ENCODE measurements around the gene EPB41. TPM values are rescaled to one million over a fixed set of nuclear protein-coding genes. Genes with fewer than 3 reads are reported as not detected.
"Not testable (repeated sequence)": the region's sequence is repeated elsewhere in the genome, so short reads cannot be mapped to it uniquely, and the experiment has no call there.

EPB41 gene
- total RNA-seq, 1 donor from 2014 or later = 9.7 TPM

GRCh38 chr1:29056256-29056655 is 141.9 kb downstream of the EPB41 start:
- H3K4me1 Mint-ChIP-seq (ENCODE audit: unreplicated experiment) = peaks cover 3% of the 10 kb centered on the region
- H3K27ac Mint-ChIP-seq (ENCODE audit: unreplicated experiment) = no peak overlapping the region
- DNase-seq (ENCODE audit: extremely low spot score, unreplicated experiment) = no peak
- no peak overlapping the region for H3K4me3 Mint-ChIP-seq (ENCODE audit: unreplicated experiment)
- H3K9me3 Mint-ChIP-seq (ENCODE audit: unreplicated experiment) = no peaks in the 10 kb centered on the region
- no peaks in the 10 kb centered on the region for H3K27me3 Mint-ChIP-seq (ENCODE audit: unreplicated experiment)
- peaks cover 1% of the 10 kb centered on the region for H3K36me3 Mint-ChIP-seq (ENCODE audit: unreplicated experiment)
- TF ChIP-seq, protein P1, sequence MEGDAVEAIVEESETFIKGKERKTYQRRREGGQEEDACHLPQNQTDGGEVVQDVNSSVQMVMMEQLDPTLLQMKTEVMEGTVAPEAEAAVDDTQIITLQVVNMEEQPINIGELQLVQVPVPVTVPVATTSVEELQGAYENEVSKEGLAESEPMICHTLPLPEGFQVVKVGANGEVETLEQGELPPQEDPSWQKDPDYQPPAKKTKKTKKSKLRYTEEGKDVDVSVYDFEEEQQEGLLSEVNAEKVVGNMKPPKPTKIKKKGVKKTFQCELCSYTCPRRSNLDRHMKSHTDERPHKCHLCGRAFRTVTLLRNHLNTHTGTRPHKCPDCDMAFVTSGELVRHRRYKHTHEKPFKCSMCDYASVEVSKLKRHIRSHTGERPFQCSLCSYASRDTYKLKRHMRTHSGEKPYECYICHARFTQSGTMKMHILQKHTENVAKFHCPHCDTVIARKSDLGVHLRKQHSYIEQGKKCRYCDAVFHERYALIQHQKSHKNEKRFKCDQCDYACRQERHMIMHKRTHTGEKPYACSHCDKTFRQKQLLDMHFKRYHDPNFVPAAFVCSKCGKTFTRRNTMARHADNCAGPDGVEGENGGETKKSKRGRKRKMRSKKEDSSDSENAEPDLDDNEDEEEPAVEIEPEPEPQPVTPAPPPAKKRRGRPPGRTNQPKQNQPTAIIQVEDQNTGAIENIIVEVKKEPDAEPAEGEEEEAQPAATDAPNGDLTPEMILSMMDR (IDR thresholded peaks at IDR 0.05) = no peak

DNA sequence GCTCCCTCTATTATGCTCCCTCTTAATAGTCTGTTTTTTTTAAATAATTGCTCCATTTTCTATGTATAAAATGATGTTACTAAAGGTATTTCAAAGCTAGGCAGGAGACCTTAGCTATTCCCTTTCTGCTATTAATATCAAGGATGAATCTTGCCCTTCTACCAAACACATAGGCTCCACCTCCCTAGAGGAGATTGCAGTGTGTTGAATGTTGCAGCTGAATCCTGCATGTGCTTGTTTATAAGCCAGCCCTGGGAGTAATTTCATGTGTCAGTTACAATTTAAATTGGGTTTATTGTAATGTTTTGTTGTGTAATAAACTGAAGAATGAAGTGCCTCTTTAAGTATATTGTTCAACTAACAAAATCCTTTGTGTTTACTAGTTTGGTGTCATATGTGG is 143.3 kb downstream of the EPB41 start:
- H3K36me3 Mint-ChIP-seq (ENCODE audit: unreplicated experiment) = peaks cover 1% of the 10 kb centered on the region
- no peak for DNase-seq (ENCODE audit: extremely low spot score, unreplicated experiment)
- H3K9me3 Mint-ChIP-seq (ENCODE audit: unreplicated experiment) = no peaks in the 10 kb centered on the region
- peaks cover 3% of the 10 kb centered on the region for H3K4me1 Mint-ChIP-seq (ENCODE audit: unreplicated experiment)
- no peak overlapping the region for H3K4me3 Mint-ChIP-seq (ENCODE audit: unreplicated experiment)
- TF ChIP-seq, protein P1 (IDR thresholded peaks at IDR 0.05) = no peak
- H3K27me3 Mint-ChIP-seq (ENCODE audit: unreplicated experiment) = no peaks in the 10 kb centered on the region
- no peak overlapping the region for H3K27ac Mint-ChIP-seq (ENCODE audit: unreplicated experiment)

DNA sequence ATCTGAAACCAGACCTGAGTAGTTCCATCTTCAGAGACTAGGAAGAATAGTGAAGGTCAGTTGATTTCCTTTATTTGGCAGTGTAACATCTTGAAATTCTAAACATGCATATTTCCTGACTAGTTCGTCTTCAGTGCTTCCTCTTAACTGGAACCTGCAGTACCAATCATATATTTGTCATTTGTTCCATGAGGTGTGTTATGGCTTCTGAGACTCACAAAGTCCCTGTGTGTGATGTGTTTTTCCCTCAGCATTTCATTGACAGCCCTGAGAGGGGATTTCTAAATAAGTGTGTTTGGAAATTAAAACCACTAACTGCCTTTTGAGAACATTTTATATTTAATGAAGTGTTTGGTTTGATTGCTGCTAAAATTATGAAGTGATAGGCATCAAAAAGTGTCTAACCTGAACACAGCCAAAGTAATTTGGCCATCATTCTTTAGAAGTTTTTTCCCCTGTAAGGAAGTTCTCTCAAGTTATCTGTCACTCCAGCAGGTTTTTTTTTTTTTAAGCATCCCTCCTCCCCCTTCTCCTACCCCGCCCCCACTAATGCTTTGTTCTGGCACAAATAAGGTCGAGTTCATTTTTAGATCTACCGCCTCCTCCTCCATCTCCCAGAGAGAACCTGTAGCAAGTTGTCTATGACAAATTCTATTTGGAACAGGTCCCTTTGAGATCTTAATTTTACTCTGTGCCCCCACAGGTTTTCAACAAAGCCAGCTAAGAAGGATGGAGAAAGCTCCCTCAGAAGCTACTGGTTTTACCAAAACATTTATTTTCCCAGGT is 148.0 kb downstream of the EPB41 start:
- Mint-ChIP-seq H3K4me1 (ENCODE audit: unreplicated experiment) (no peaks in the 10 kb centered on the region), H3K27me3 (ENCODE audit: unreplicated experiment) (no peaks in the 10 kb centered on the region), H3K4me3 (ENCODE audit: unreplicated experiment) (no peak overlapping the region), H3K36me3 (ENCODE audit: unreplicated experiment) (peaks cover 1% of the 10 kb centered on the region), H3K9me3 (ENCODE audit: unreplicated experiment) (no peaks in the 10 kb centered on the region), H3K27ac (ENCODE audit: unreplicated experiment) (no peak overlapping the region)
- DNase-seq (ENCODE audit: extremely low spot score, unreplicated experiment) = no peak
- TF ChIP-seq, protein P1 (IDR thresholded peaks at IDR 0.05) = no peak

- H3K27me3 Mint-ChIP-seq (ENCODE audit: unreplicated experiment) = no peaks in the 10 kb centered on the region
- TF ChIP-seq, protein P1 (IDR thresholded peaks at IDR 0.05) = no peak
- H3K4me3 Mint-ChIP-seq (ENCODE audit: unreplicated experiment) = no peak overlapping the region
These were observed 149.7 kb downstream of the EPB41 start for GRCh38 chr1:29064064-29064463.

DNA sequence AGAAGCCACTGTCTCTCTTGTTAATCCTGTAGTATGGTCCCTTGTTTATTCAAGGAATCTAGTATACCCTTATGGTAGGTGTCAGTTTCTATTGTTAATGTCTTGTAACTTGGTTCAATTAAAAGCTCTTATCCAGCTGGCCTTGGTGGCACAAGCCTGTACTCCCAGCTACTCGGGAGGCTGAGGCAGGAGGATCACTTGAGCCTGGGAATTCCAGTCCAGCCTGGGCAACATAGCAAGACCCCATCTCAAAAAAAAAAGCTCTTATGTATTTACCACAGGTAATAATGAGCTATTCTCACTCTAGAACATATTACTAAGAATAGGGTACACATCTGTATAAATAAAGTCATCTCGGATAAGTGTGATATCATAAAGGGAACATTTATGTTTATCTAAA is 162.8 kb downstream of the EPB41 start:
- no peak for DNase-seq (ENCODE audit: extremely low spot score, unreplicated experiment)
- TF ChIP-seq, protein P1 (IDR thresholded peaks at IDR 0.05) = no peak
- Mint-ChIP-seq H3K27me3 (ENCODE audit: unreplicated experiment) (no peaks in the 10 kb centered on the region), H3K27ac (ENCODE audit: unreplicated experiment) (no peak overlapping the region), H3K4me3 (ENCODE audit: unreplicated experiment) (no peak overlapping the region), H3K36me3 (ENCODE audit: unreplicated experiment) (no peaks in the 10 kb centered on the region), H3K9me3 (ENCODE audit: unreplicated experiment) (no peaks in the 10 kb centered on the region), H3K4me1 (ENCODE audit: unreplicated experiment) (no peaks in the 10 kb centered on the region)

More at GRCh38 chr1:29064064-29064463, 149.7 kb downstream of the EPB41 start:
- Mint-ChIP-seq H3K9me3 (ENCODE audit: unreplicated experiment) (no peaks in the 10 kb centered on the region), H3K4me1 (ENCODE audit: unreplicated experiment) (no peaks in the 10 kb centered on the region), H3K27ac (ENCODE audit: unreplicated experiment) (no peak overlapping the region), H3K36me3 (ENCODE audit: unreplicated experiment) (no peaks in the 10 kb centered on the region)
- no peak for DNase-seq (ENCODE audit: extremely low spot score, unreplicated experiment)

DNA sequence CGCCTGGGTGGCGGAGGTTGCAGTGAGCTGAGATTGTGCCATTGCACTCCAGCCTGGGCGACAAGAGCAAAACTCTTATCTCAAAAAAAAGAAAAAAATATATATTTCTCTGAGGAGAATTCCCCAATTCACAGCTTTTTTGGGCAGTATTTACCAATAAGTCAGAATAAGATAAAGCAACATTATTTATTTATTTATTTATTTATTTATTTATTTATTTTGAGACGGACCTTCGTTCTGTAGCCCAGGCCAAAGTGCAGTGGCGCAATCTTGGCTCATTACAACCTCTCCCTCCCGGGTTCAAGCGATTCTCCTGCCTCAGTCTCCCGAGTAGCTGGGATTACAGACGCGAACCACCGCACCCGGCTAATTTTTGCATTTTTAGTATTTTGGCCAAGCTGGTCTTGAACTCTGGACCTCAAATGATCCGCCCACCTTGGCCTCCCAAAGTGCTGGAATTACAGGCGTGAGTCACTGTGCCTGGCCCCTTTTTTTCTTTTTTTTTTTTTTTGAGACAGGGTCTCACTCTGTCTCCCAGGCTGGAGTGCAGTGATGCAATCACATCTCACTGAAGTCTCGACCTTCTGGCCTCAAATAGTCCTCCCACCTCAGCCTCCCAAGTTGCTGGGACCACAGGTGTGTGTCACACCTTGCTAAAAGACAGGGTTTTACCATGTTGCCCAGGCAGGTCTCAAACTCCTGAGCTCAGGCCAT is 165.7 kb downstream of the EPB41 start:
- DNase-seq (ENCODE audit: extremely low spot score, unreplicated experiment); H3K27me3 Mint-ChIP-seq (ENCODE audit: unreplicated experiment); H3K4me1 Mint-ChIP-seq (ENCODE audit: unreplicated experiment); H3K27ac Mint-ChIP-seq (ENCODE audit: unreplicated experiment); H3K36me3 Mint-ChIP-seq (ENCODE audit: unreplicated experiment); H3K9me3 Mint-ChIP-seq (ENCODE audit: unreplicated experiment); H3K4me3 Mint-ChIP-seq (ENCODE audit: unreplicated experiment): not testable (repeated sequence)

All from osteocyte (in vitro differentiated cells).